Measurements from ENCODE around the gene ABTB2. TPM values are rescaled to one million over a fixed set of nuclear protein-coding genes. Genes with fewer than 3 reads are reported as not detected.

Gene ABTB2
- total RNA-seq, 1 experiment from 2014 or later = 46.3 TPM

DNA sequence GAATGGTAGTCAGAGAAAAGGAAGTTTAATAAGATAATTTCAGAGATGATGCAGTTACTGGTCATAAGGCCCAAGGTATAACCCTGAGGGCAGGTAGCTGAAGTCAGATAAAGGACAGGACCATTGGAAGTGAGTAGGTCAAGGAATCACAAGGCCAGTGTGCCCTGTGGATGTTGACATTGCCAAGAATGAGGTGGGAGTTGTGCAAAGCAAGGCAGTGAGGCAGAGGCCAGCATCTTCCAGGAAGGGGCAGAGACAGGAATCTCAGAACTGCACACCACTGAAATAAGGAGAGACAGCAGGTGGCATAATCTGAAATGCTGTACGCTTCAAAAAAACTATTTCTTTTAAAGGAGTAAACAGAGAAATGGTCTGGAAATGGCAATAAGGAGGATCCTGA, 61.4 kb downstream of the ABTB2 start:
- no peak for DNase-seq (ENCODE audit: low spot score)
- Histone ChIP-seq H3K4me3 (ENCODE audit: low read depth, low read length, poor library complexity, severe bottlenecking) (no peak overlapping the region), H3K36me3 (ENCODE audit: insufficient read depth, low read length, poor library complexity, severe bottlenecking) (no peaks in the 10 kb centered on the region), H3K27ac (ENCODE audit: low read depth, low read length, poor library complexity, severe bottlenecking) (no peak overlapping the region), H3K27me3 (replicated peaks; ENCODE audit: insufficient read depth, low read depth, low read length, poor library complexity) (no peaks in the 10 kb centered on the region), H3K4me1 (ENCODE audit: insufficient read depth, low read length, poor library complexity, severe bottlenecking) (peaks cover 27% of the 10 kb centered on the region), H3K9me3 (ENCODE audit: low read depth, low read length, poor library complexity, severe bottlenecking) (no peaks in the 10 kb centered on the region)
- intact Hi-C loops (cut with micrococcal nuclease; ENCODE audit: unreplicated experiment) = no loop called here
- ChIA-PET POLR2A (ENCODE audit: low non-redundant PET) (no interaction called here), CTCF (no interaction called here)
- TF ChIP-seq, protein P1, sequence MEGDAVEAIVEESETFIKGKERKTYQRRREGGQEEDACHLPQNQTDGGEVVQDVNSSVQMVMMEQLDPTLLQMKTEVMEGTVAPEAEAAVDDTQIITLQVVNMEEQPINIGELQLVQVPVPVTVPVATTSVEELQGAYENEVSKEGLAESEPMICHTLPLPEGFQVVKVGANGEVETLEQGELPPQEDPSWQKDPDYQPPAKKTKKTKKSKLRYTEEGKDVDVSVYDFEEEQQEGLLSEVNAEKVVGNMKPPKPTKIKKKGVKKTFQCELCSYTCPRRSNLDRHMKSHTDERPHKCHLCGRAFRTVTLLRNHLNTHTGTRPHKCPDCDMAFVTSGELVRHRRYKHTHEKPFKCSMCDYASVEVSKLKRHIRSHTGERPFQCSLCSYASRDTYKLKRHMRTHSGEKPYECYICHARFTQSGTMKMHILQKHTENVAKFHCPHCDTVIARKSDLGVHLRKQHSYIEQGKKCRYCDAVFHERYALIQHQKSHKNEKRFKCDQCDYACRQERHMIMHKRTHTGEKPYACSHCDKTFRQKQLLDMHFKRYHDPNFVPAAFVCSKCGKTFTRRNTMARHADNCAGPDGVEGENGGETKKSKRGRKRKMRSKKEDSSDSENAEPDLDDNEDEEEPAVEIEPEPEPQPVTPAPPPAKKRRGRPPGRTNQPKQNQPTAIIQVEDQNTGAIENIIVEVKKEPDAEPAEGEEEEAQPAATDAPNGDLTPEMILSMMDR (conservative IDR thresholded peaks at IDR 0.05; ENCODE audit: low read depth, low read length) = no peak
- TF ChIP-seq EZH2 (IDR thresholded peaks at IDR 0.05; ENCODE audit: borderline replicate concordance, low read depth, low read length, poor library complexity, severe bottlenecking) = no peak
- no TSS peak for BruUV-seq (replicated peaks)

DNA sequence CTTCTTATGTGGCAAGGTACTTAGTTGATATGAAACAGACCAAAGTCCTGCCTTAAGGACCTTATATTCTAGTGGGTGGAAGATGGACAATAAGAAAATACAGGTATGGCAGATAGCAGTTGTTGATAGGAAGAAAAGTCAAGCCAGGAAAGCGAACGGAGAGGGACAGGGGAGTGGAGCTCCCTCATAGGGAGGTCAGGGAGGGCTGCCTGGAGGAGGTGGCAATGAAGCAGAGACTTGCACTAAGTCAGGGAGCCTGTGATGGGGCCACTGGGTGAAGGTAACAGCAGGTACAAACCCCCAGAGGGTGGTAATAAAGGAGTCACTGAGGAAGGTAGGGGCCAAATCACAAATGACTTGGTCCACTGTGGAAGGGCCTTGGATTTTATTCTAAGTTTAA, 65.3 kb downstream of the ABTB2 start:
- H3K9me3 ChIP-seq (ENCODE audit: low read depth, low read length, poor library complexity, severe bottlenecking) = no peaks in the 10 kb centered on the region
- no peak overlapping the region for H3K4me3 ChIP-seq (ENCODE audit: low read depth, low read length, poor library complexity, severe bottlenecking)
- no peaks in the 10 kb centered on the region for H3K36me3 ChIP-seq (ENCODE audit: insufficient read depth, low read length, poor library complexity, severe bottlenecking)
- intact Hi-C loops (cut with micrococcal nuclease; ENCODE audit: unreplicated experiment) = no loop called here
- POLR2A ChIA-PET (ENCODE audit: low non-redundant PET) = interaction anchor here (0.7 kb wide), 1 partner anchor 32 kb away, joined by 3 read pairs; no protein-coding TSS in a partner anchor
- no peaks in the 10 kb centered on the region for H3K27me3 ChIP-seq (replicated peaks; ENCODE audit: insufficient read depth, low read depth, low read length, poor library complexity)
- H3K4me1 ChIP-seq (ENCODE audit: insufficient read depth, low read length, poor library complexity, severe bottlenecking) = no peaks in the 10 kb centered on the region
- CTCF ChIA-PET = no interaction called here
- BruUV-seq (replicated peaks) = no TSS peak
- no peak for DNase-seq (ENCODE audit: low spot score)
- TF ChIP-seq, protein P1 (conservative IDR thresholded peaks at IDR 0.05; ENCODE audit: low read depth, low read length) = no peak
- no peak for TF ChIP-seq EZH2 (IDR thresholded peaks at IDR 0.05; ENCODE audit: borderline replicate concordance, low read depth, low read length, poor library complexity, severe bottlenecking)
- H3K27ac ChIP-seq (ENCODE audit: low read depth, low read length, poor library complexity, severe bottlenecking) = no peak overlapping the region

DNA sequence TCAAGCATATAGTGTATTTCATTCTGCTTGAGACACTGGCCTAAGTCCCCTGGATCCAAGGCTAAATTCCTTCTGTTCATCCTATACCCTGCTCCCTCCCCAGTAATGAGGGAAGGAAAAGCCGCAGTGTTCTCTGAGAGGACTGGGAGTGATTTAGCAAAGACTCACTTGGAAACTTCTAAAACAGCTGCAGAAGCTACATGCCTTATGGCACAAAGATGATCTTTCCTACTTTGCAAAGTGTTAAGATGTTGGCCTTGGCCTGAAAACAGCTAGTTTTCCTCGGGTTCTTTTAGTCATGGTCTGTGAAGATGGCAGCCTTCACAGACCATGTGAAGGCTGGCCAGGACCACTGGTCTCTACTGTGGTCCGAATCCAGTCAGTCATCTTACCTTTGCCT, 65.7 kb downstream of the ABTB2 start:
- no peaks in the 10 kb centered on the region for H3K36me3 ChIP-seq (ENCODE audit: insufficient read depth, low read length, poor library complexity, severe bottlenecking)
- TF ChIP-seq, protein P1 (conservative IDR thresholded peaks at IDR 0.05; ENCODE audit: low read depth, low read length) = no peak
- no peak for TF ChIP-seq EZH2 (IDR thresholded peaks at IDR 0.05; ENCODE audit: borderline replicate concordance, low read depth, low read length, poor library complexity, severe bottlenecking)
- POLR2A ChIA-PET (ENCODE audit: low non-redundant PET) = interaction anchor here (0.7 kb wide), 1 partner anchor 33 kb away, joined by 3 read pairs; no protein-coding TSS in a partner anchor
- H3K27me3 ChIP-seq (replicated peaks; ENCODE audit: insufficient read depth, low read depth, low read length, poor library complexity) = no peaks in the 10 kb centered on the region
- H3K4me1 ChIP-seq (ENCODE audit: insufficient read depth, low read length, poor library complexity, severe bottlenecking) = no peaks in the 10 kb centered on the region
- H3K27ac ChIP-seq (ENCODE audit: low read depth, low read length, poor library complexity, severe bottlenecking) = no peak overlapping the region
- no peak for DNase-seq (ENCODE audit: low spot score)
- CTCF ChIA-PET = no interaction called here
- intact Hi-C loops (cut with micrococcal nuclease; ENCODE audit: unreplicated experiment) = no loop called here
- no peak overlapping the region for H3K4me3 ChIP-seq (ENCODE audit: low read depth, low read length, poor library complexity, severe bottlenecking)
- BruUV-seq (replicated peaks) = no TSS peak
- no peaks in the 10 kb centered on the region for H3K9me3 ChIP-seq (ENCODE audit: low read depth, low read length, poor library complexity, severe bottlenecking)

Data from A673 (cell line).